Calu3 (cell line): ENCODE measurements around the gene ERAS. TPM values are rescaled to one million over a fixed set of nuclear protein-coding genes. Genes with fewer than 3 reads are reported as not detected.
"Not testable (repeated sequence)": the region's sequence is repeated elsewhere in the genome, so short reads cannot be mapped to it uniquely, and the experiment has no call there.

Experiments
- BruUV-seq: library from RNA; stranded (reverse); fragments of 400-500 nt; replicated peaks from 2 replicates; lab custom pipeline; 2021; lab: Mats Ljungman, UMichigan
- CTCF ChIA-PET: fragments of 300-600 bp; sonication (Branson Sonifier 250); formaldehyde crosslinking; loops from one replicate; lab custom pipeline; 2022; ENCODE audit warnings: antibody characterized with exemption; lab: Charles Lee
- DNase-seq: peaks from one replicate; pipeline ENCODE4 v3.0.0; 2022
- H3K27ac Mint-ChIP-seq: one replicate; pipeline ENCODE4 v1.8.0; 2022; ENCODE audit warnings: mixed read lengths; ENCODE audit not compliant: unreplicated experiment
- H3K27me3 Mint-ChIP-seq: one replicate; pipeline ENCODE4 v1.8.0; 2022; ENCODE audit warnings: mixed read lengths; ENCODE audit not compliant: unreplicated experiment
- H3K36me3 Mint-ChIP-seq: one replicate; pipeline ENCODE4 v1.8.0; 2022; ENCODE audit warnings: mild to moderate bottlenecking, moderate library complexity, mixed read lengths; ENCODE audit not compliant: insufficient read depth, unreplicated experiment
- H3K4me1 Mint-ChIP-seq: one replicate; pipeline ENCODE4 v1.8.0; 2022; ENCODE audit warnings: mild to moderate bottlenecking, low read depth, mixed read lengths; ENCODE audit not compliant: unreplicated experiment
- H3K4me3 Mint-ChIP-seq: one replicate; pipeline ENCODE4 v1.8.0; 2022; ENCODE audit warnings: mild to moderate bottlenecking, low read depth, moderate library complexity, mixed read lengths; ENCODE audit not compliant: unreplicated experiment
- H3K9me3 Mint-ChIP-seq: one replicate; pipeline ENCODE4 v1.8.0; 2022; ENCODE audit warnings: low read depth, mixed read lengths; ENCODE audit not compliant: unreplicated experiment
- CTCF ChIP-seq: fragments of 200-600 bp; IDR thresholded peaks from one replicate; pipeline ENCODE4 v1.8.0; 2022; ENCODE audit warnings: antibody characterized with exemption; ENCODE audit not compliant: unreplicated experiment
- intact Hi-C: fragments of 100-400 bp; cut with micrococcal nuclease; formaldehyde crosslinking; loops from one replicate; pipeline ENCODE4 v1.10.0; 2022; ENCODE audit not compliant: unreplicated experiment
- total RNA-seq: library from RNA; stranded (reverse); gene quantifications from 2 replicates; pipeline ENCODE4 v1.2.3, GENCODE V29; 2022

Gene ERAS
- total RNA-seq, 1 experiment from 2014 or later, result 0.47 TPM

GRCh38 chrX:48815266-48815665 is 11.0 kb upstream of the ERAS start:
- no TSS peak for BruUV-seq
- TF ChIP-seq CTCF, result no peak
- H3K9me3 Mint-ChIP-seq, result no peaks in the 10 kb centered on the region
- no peaks in the 10 kb centered on the region for H3K4me1 Mint-ChIP-seq
- H3K27me3 Mint-ChIP-seq, result no peaks in the 10 kb centered on the region
- DNase-seq, result no peak
- intact Hi-C loops, result no loop called here
- no peak overlapping the region for H3K27ac Mint-ChIP-seq
- CTCF ChIA-PET, result no interaction called here
- peaks cover 7% of the 10 kb centered on the region for H3K36me3 Mint-ChIP-seq
- no peak overlapping the region for H3K4me3 Mint-ChIP-seq

- intact Hi-C loops, result no loop called here
- H3K4me1 Mint-ChIP-seq, result no peaks in the 10 kb centered on the region
- H3K27ac Mint-ChIP-seq, result no peak overlapping the region
- no peak overlapping the region for H3K4me3 Mint-ChIP-seq
- no peak for TF ChIP-seq CTCF
- H3K36me3 Mint-ChIP-seq, result peaks cover 7% of the 10 kb centered on the region
- DNase-seq, result no peak
- no TSS peak for BruUV-seq
- CTCF ChIA-PET, result no interaction called here
- no peaks in the 10 kb centered on the region for H3K27me3 Mint-ChIP-seq
- no peaks in the 10 kb centered on the region for H3K9me3 Mint-ChIP-seq
These were observed 10.1 kb upstream of the ERAS start for GRCh38 chrX:48816014-48816810.

GRCh38 chrX:48818098-48818497 is 8.2 kb upstream of the ERAS start:
- no peak for TF ChIP-seq CTCF
- H3K27me3 Mint-ChIP-seq, result no peaks in the 10 kb centered on the region
- no peaks in the 10 kb centered on the region for H3K4me1 Mint-ChIP-seq
- no peak overlapping the region for H3K4me3 Mint-ChIP-seq
- no peak overlapping the region for H3K27ac Mint-ChIP-seq
- CTCF ChIA-PET, result no interaction called here
- H3K36me3 Mint-ChIP-seq, result peaks cover 6% of the 10 kb centered on the region
- H3K9me3 Mint-ChIP-seq, result no peaks in the 10 kb centered on the region
- intact Hi-C loops, result no loop called here
- no TSS peak for BruUV-seq
- no peak for DNase-seq

GRCh38 chrX:48818866-48819265 is 7.4 kb upstream of the ERAS start:
- no TSS peak for BruUV-seq
- H3K27me3 Mint-ChIP-seq, result no peaks in the 10 kb centered on the region
- H3K4me1 Mint-ChIP-seq, result no peaks in the 10 kb centered on the region
- intact Hi-C loops, result no loop called here
- no peak for DNase-seq
- peaks cover 4% of the 10 kb centered on the region for H3K36me3 Mint-ChIP-seq
- H3K9me3 Mint-ChIP-seq, result no peaks in the 10 kb centered on the region
- TF ChIP-seq CTCF, result no peak
- H3K27ac Mint-ChIP-seq, result no peak overlapping the region
- CTCF ChIA-PET, result no interaction called here
- no peak overlapping the region for H3K4me3 Mint-ChIP-seq

- H3K4me1 Mint-ChIP-seq, H3K27ac Mint-ChIP-seq, H3K9me3 Mint-ChIP-seq, intact Hi-C loops, H3K27me3 Mint-ChIP-seq, H3K36me3 Mint-ChIP-seq, DNase-seq, BruUV-seq, CTCF ChIA-PET, H3K4me3 Mint-ChIP-seq: not testable (repeated sequence)
These were observed 6.9 kb upstream of the ERAS start for GRCh38 chrX:48819394-48819793.
